DND-41 (cell line): Measurements from ENCODE around the gene DHRS9.

Experiments used
- ATAC-seq: fragments of 200-7000 bp; cut with Tn5 transposase; 3 replicates; pipeline ENCODE4 v1.9.1; 2021; ENCODE audit warnings: low read depth; ENCODE audit not compliant: insufficient read depth
- DNase-seq: peaks from one replicate; pipeline ENCODE4 v3.0.0-alpha.2; 2020
- H2AFZ ChIP-seq: 2 replicates; pipeline ENCODE4 v1.6.0; 2012; ENCODE audit warnings: low read depth, low read length
- H3K27ac ChIP-seq: 2 replicates; pipeline ENCODE4 v1.5.1; 2012; ENCODE audit warnings: low read length, inconsistent platforms
- H3K27me3 ChIP-seq: fragments of 200-600 bp; sonication (generic); 2 replicates; pipeline ENCODE4 v1.6.0; 2012; ENCODE audit warnings: low read length, mild to moderate bottlenecking, inconsistent platforms; ENCODE audit not compliant: insufficient read depth, poor library complexity
- H3K36me3 ChIP-seq: 2 replicates; pipeline ENCODE4 v1.5.1; 2012; ENCODE audit warnings: low read length, inconsistent platforms; ENCODE audit not compliant: insufficient read depth
- H3K4me1 ChIP-seq: 2 replicates; pipeline ENCODE4 v1.5.1; 2012; ENCODE audit warnings: mild to moderate bottlenecking, low read length; ENCODE audit not compliant: insufficient read depth
- H3K4me2 ChIP-seq: 2 replicates; pipeline ENCODE4 v1.6.0; 2012; ENCODE audit warnings: mild to moderate bottlenecking, moderate library complexity, low read length, inconsistent platforms; ENCODE audit not compliant: insufficient read depth
- H3K4me3 ChIP-seq, 2 experiments: fragments of 200-600 bp in 1 of 2; shearing (Covaris generic) in 1 of 2; 2 replicates each; pipeline ENCODE4 v1.5.1; 2012 to 2016; ENCODE audit warnings: inconsistent platforms in 2 of 2, low read length in 2 of 2, mild to moderate bottlenecking in 2 of 2, low read depth in 1 of 2, moderate library complexity in 1 of 2
- H3K79me2 ChIP-seq: 2 replicates; pipeline ENCODE4 v1.6.0; 2012; ENCODE audit warnings: low read length, inconsistent platforms; ENCODE audit not compliant: insufficient read depth
- H3K9ac ChIP-seq: 2 replicates; pipeline ENCODE4 v1.6.0; 2012; ENCODE audit warnings: low read depth, mild to moderate bottlenecking, inconsistent platforms, low read length, moderate library complexity
- H3K9me3 ChIP-seq: 2 replicates; pipeline ENCODE4 v1.5.1; 2012; ENCODE audit warnings: low read length, moderate library complexity, mild to moderate bottlenecking, inconsistent platforms; ENCODE audit not compliant: insufficient read depth, severe bottlenecking
- H4K20me1 ChIP-seq: 2 replicates; pipeline ENCODE4 v1.6.0; 2012; ENCODE audit warnings: low read length; ENCODE audit not compliant: insufficient read depth
- CTCF ChIP-seq: IDR thresholded peaks from 2 replicates; pipeline ENCODE4 v1.5.1; 2012; ENCODE audit warnings: borderline replicate concordance, low read length, moderate library complexity, mild to moderate bottlenecking; ENCODE audit not compliant: poor library complexity, severe bottlenecking; ENCODE audit errors: extremely low read depth
- EZH2 ChIP-seq: IDR thresholded peaks from 3 replicates; pipeline ENCODE4 v1.6.1; 2012; ENCODE audit warnings: borderline replicate concordance, low read depth, mild to moderate bottlenecking, moderate library complexity, low read length, inconsistent platforms; ENCODE audit not compliant: severe bottlenecking

The DHRS9 gene

GRCh38 chr2:169112841-169113240, 43.5 kb downstream of the DHRS9 start:
- Histone ChIP-seq H3K36me3 (no peaks in the 10 kb centered on the region), H4K20me1 (no peaks in the 10 kb centered on the region), H3K27ac (no peak overlapping the region), H3K79me2 (no peaks in the 10 kb centered on the region), H2AFZ (no peak overlapping the region), H3K4me1 (no peaks in the 10 kb centered on the region), H3K9ac (no peak overlapping the region), H3K4me2 (no peak overlapping the region), H3K9me3 (no peaks in the 10 kb centered on the region), H3K4me3 (no peak overlapping the region), H3K27me3 (peaks cover 6% of the 10 kb centered on the region)
- no peak for TF ChIP-seq EZH2
- no peak for TF ChIP-seq CTCF
- DNase-seq (no peak), ATAC-seq (no peak)

GRCh38 chr2:169114056-169114455, 44.7 kb downstream of the DHRS9 start:
- no peak overlapping the region for H2AFZ ChIP-seq
- no peaks in the 10 kb centered on the region for H4K20me1 ChIP-seq
- no peaks in the 10 kb centered on the region for H3K4me1 ChIP-seq
- no peak for TF ChIP-seq CTCF
- TF ChIP-seq EZH2 = no peak
- no peaks in the 10 kb centered on the region for H3K36me3 ChIP-seq
- H3K79me2 ChIP-seq = no peaks in the 10 kb centered on the region
- H3K27ac ChIP-seq = no peak overlapping the region
- ATAC-seq (no peak), DNase-seq (no peak)
- no peak overlapping the region for H3K4me2 ChIP-seq
- peaks cover 11% of the 10 kb centered on the region for H3K27me3 ChIP-seq
- no peaks in the 10 kb centered on the region for H3K9me3 ChIP-seq
- no peak overlapping the region for H3K9ac ChIP-seq
- H3K4me3 ChIP-seq = no peak overlapping the region

GRCh38 chr2:169116327-169116726, 47.0 kb downstream of the DHRS9 start:
- Histone ChIP-seq H3K79me2 (no peaks in the 10 kb centered on the region), H3K4me1 (no peaks in the 10 kb centered on the region), H3K27ac (no peak overlapping the region), H4K20me1 (no peaks in the 10 kb centered on the region), H3K4me2 (no peak overlapping the region), H3K36me3 (no peaks in the 10 kb centered on the region), H3K27me3 (peaks cover 8% of the 10 kb centered on the region), H3K4me3 (no peak overlapping the region), H2AFZ (no peak overlapping the region), H3K9ac (no peak overlapping the region), H3K9me3 (no peaks in the 10 kb centered on the region)
- TF ChIP-seq CTCF (no peak), EZH2 (no peak)
- DNase-seq (no peak), ATAC-seq (no peak)

- no peak overlapping the region for H3K9ac ChIP-seq
Measured at GRCh38 chr2:169116993-169117392, 47.6 kb downstream of the DHRS9 start.

More at GRCh38 chr2:169116993-169117392, 47.6 kb downstream of the DHRS9 start:
- no peak for ATAC-seq
- no peak for TF ChIP-seq CTCF
- no peak for TF ChIP-seq EZH2
- H2AFZ ChIP-seq = no peak overlapping the region
- H3K27ac ChIP-seq = no peak overlapping the region
- no peak for DNase-seq
- no peaks in the 10 kb centered on the region for H3K4me1 ChIP-seq
- H3K4me3 ChIP-seq = no peak overlapping the region
- no peak overlapping the region for H3K4me2 ChIP-seq
- H3K79me2 ChIP-seq = no peaks in the 10 kb centered on the region
- no peaks in the 10 kb centered on the region for H4K20me1 ChIP-seq
- no peaks in the 10 kb centered on the region for H3K9me3 ChIP-seq
- H3K36me3 ChIP-seq = no peaks in the 10 kb centered on the region
- peaks cover 9% of the 10 kb centered on the region for H3K27me3 ChIP-seq
